DND-41 (cell line): ENCODE data around the gene FTMT.
"Not testable (repeated sequence)": the region's sequence is repeated elsewhere in the genome, so short reads cannot be mapped to it uniquely, and the experiment has no call there.

Experiments used
- ATAC-seq: fragments of 200-7000 bp; cut with Tn5 transposase; 3 replicates; pipeline ENCODE4 v1.9.1; 2021; ENCODE audit warnings: low read depth; ENCODE audit not compliant: insufficient read depth
- DNase-seq: peaks from one replicate; pipeline ENCODE4 v3.0.0-alpha.2; 2020
- H2AFZ ChIP-seq: 2 replicates; pipeline ENCODE4 v1.6.0; 2012; ENCODE audit warnings: low read depth, low read length
- H3K27ac ChIP-seq: 2 replicates; pipeline ENCODE4 v1.5.1; 2012; ENCODE audit warnings: low read length, inconsistent platforms
- H3K27me3 ChIP-seq: fragments of 200-600 bp; sonication (generic); 2 replicates; pipeline ENCODE4 v1.6.0; 2012; ENCODE audit warnings: low read length, mild to moderate bottlenecking, inconsistent platforms; ENCODE audit not compliant: insufficient read depth, poor library complexity
- H3K36me3 ChIP-seq: 2 replicates; pipeline ENCODE4 v1.5.1; 2012; ENCODE audit warnings: low read length, inconsistent platforms; ENCODE audit not compliant: insufficient read depth
- H3K4me1 ChIP-seq: 2 replicates; pipeline ENCODE4 v1.5.1; 2012; ENCODE audit warnings: mild to moderate bottlenecking, low read length; ENCODE audit not compliant: insufficient read depth
- H3K4me2 ChIP-seq: 2 replicates; pipeline ENCODE4 v1.6.0; 2012; ENCODE audit warnings: mild to moderate bottlenecking, moderate library complexity, low read length, inconsistent platforms; ENCODE audit not compliant: insufficient read depth
- H3K4me3 ChIP-seq, 2 experiments: fragments of 200-600 bp in 1 of 2; shearing (Covaris generic) in 1 of 2; 2 replicates each; pipeline ENCODE4 v1.5.1; 2012 to 2016; ENCODE audit warnings: inconsistent platforms in 2 of 2, low read length in 2 of 2, mild to moderate bottlenecking in 2 of 2, low read depth in 1 of 2, moderate library complexity in 1 of 2
- H3K79me2 ChIP-seq: 2 replicates; pipeline ENCODE4 v1.6.0; 2012; ENCODE audit warnings: low read length, inconsistent platforms; ENCODE audit not compliant: insufficient read depth
- H3K9ac ChIP-seq: 2 replicates; pipeline ENCODE4 v1.6.0; 2012; ENCODE audit warnings: low read depth, mild to moderate bottlenecking, inconsistent platforms, low read length, moderate library complexity
- H3K9me3 ChIP-seq: 2 replicates; pipeline ENCODE4 v1.5.1; 2012; ENCODE audit warnings: low read length, moderate library complexity, mild to moderate bottlenecking, inconsistent platforms; ENCODE audit not compliant: insufficient read depth, severe bottlenecking
- H4K20me1 ChIP-seq: 2 replicates; pipeline ENCODE4 v1.6.0; 2012; ENCODE audit warnings: low read length; ENCODE audit not compliant: insufficient read depth
- CTCF ChIP-seq: IDR thresholded peaks from 2 replicates; pipeline ENCODE4 v1.5.1; 2012; ENCODE audit warnings: borderline replicate concordance, low read length, moderate library complexity, mild to moderate bottlenecking; ENCODE audit not compliant: poor library complexity, severe bottlenecking; ENCODE audit errors: extremely low read depth
- EZH2 ChIP-seq: IDR thresholded peaks from 3 replicates; pipeline ENCODE4 v1.6.1; 2012; ENCODE audit warnings: borderline replicate concordance, low read depth, mild to moderate bottlenecking, moderate library complexity, low read length, inconsistent platforms; ENCODE audit not compliant: severe bottlenecking

FTMT gene

GRCh38 chr5:121851643-121852574, at the start of gene FTMT:
Gene FTMT, plus strand, starts transcription at chr5:121851882. Its CDS starts 82 bp downstream, at chr5:121851964.
- Histone ChIP-seq H3K4me2 (no peak within 1 kb of the TSS), H3K27me3 (no peaks in the 10 kb centered on the region), H3K4me3 (no peak within 1 kb of the TSS), H3K27ac (no peak within 1 kb of the TSS), H4K20me1 (no peaks in the 10 kb centered on the region), H3K9me3 (peaks cover 3% of the 10 kb centered on the region), H3K9ac (no peak within 1 kb of the TSS), H3K79me2 (no peaks in the 10 kb centered on the region), H2AFZ (no peak within 1 kb of the TSS), H3K36me3 (no peaks in the 10 kb centered on the region), H3K4me1 (no peaks in the 10 kb centered on the region)
- ATAC-seq (no peak), DNase-seq (no peak)
- TF ChIP-seq CTCF (no peak), EZH2 (no peak)

DNA sequence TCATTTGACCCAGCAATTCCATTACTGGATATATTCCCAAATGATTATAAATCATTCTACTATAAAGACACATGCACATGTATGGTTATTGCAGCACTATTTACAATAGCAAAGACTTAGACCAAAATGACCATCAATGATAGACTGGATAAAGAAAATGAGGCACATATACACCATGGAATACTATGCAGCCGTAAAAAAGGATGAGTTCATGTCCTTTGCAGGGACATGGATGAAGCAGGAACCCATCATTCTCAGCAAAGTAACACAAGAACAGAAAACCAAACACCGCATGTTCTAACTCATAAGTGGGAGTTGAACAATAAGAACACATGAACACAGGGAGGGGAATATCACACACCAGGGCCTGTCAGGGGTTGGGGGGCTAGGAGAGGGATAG, 46.4 kb upstream of the FTMT start:
- H3K27me3 ChIP-seq, H3K9me3 ChIP-seq, H3K79me2 ChIP-seq, H3K4me2 ChIP-seq, H4K20me1 ChIP-seq, H3K36me3 ChIP-seq, DNase-seq, H3K9ac ChIP-seq, H2AFZ ChIP-seq, ATAC-seq, H3K27ac ChIP-seq, H3K4me1 ChIP-seq, H3K4me3 ChIP-seq: not testable (repeated sequence)

DNA sequence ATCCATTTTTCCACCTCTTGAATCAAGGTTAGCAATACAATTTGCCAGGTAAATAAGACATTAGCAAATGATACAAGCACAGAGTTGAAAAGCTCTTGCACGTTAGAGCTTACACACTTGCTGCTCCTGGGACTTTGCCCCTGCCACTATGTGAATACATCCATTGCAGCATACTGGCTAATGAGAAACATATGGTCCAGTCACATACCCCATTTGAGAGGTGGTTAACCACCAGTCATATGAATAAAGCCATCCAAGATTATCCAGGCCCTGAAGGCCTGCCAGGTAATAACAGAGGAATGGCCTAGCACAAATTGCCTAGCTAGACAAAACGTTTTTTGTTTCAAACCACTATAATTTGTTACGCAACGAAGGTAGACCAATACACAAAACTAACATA, 45.8 kb upstream of the FTMT start:
- TF ChIP-seq EZH2: no peak
- TF ChIP-seq CTCF: no peak
- H2AFZ ChIP-seq: no peak overlapping the region
- no peak overlapping the region for H3K27ac ChIP-seq
- no peaks in the 10 kb centered on the region for H3K36me3 ChIP-seq
- no peak overlapping the region for H3K4me3 ChIP-seq
- no peaks in the 10 kb centered on the region for H4K20me1 ChIP-seq
- H3K79me2 ChIP-seq: no peaks in the 10 kb centered on the region
- ATAC-seq: no peak
- H3K4me1 ChIP-seq: no peaks in the 10 kb centered on the region
- no peak overlapping the region for H3K4me2 ChIP-seq
- H3K9ac ChIP-seq: no peak overlapping the region
- H3K9me3 ChIP-seq: no peaks in the 10 kb centered on the region
- no peak for DNase-seq
- H3K27me3 ChIP-seq: no peaks in the 10 kb centered on the region

GRCh38 chr5:121816164-121816563, 35.5 kb upstream of the FTMT start:
- Histone ChIP-seq H4K20me1 (no peaks in the 10 kb centered on the region), H3K36me3 (no peaks in the 10 kb centered on the region), H3K4me3 (no peak overlapping the region), H3K27me3 (no peaks in the 10 kb centered on the region), H3K79me2 (no peaks in the 10 kb centered on the region), H3K9me3 (no peaks in the 10 kb centered on the region), H3K4me2 (no peak overlapping the region), H3K9ac (no peak overlapping the region), H3K4me1 (no peaks in the 10 kb centered on the region), H2AFZ (no peak overlapping the region), H3K27ac (no peak overlapping the region)
- ATAC-seq (no peak), DNase-seq (no peak)
- no peak for TF ChIP-seq EZH2
- TF ChIP-seq CTCF: no peak
